ENCODE results near the gene TPX2.

Gene TPX2

DNA sequence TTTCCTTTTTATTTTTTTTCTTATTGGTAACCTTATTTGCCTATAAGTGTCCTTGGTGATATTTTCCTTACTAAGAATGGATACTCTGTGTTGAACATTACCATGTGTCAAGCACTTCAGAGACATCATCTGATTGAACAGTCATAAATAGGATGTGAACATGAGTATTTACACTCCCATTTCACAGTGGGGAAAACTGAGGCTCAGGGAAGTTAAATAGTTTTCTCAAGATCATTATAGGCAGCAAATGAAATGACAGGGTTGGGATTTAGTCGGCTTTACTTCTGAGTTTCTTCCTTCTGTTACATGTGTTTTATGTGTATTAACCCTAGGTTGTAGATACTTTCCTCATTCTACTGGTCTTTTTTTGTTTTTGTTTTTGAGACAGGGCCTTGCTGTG is 35.3 kb downstream of the TPX2 start:
- Histone ChIP-seq H3K36me3 (ENCODE audit: insufficient read depth, low read length) (peaks cover 91% of the 10 kb centered on the region), H3K4me2 (ENCODE audit: low read length) (no peak overlapping the region), H2AFZ (ENCODE audit: low read length) (no peak overlapping the region), H3K4me3 (ENCODE audit: low read depth, low read length, poor library complexity, severe bottlenecking) (no peak overlapping the region), H3K9me3 (ENCODE audit: low read length) (no peaks in the 10 kb centered on the region), H3K4me1 (ENCODE audit: insufficient read depth, low read length, severe bottlenecking) (no peaks in the 10 kb centered on the region), H3K79me2 (ENCODE audit: insufficient read depth, low read length) (peaks cover 7% of the 10 kb centered on the region; the same call in 1 of the 2 replicates), H3K9ac (ENCODE audit: low read length) (no peak overlapping the region), H4K20me1 (ENCODE audit: insufficient read depth, low read length) (no peaks in the 10 kb centered on the region), H3F3A (ENCODE audit: insufficient read depth, low read length) (no peaks in the 10 kb centered on the region), H3K27me3 (ENCODE audit: insufficient read depth, low read length) (no peaks in the 10 kb centered on the region), H3K27ac (ENCODE audit: low read depth, low read length, poor library complexity, severe bottlenecking) (no peak overlapping the region), H3K9me2 (ENCODE audit: low read depth, low read length) (no peaks in the 10 kb centered on the region)
- no peak for TF ChIP-seq EZH2 (IDR thresholded peaks at IDR 0.05; ENCODE audit: borderline replicate concordance, low read length)
- TF ChIP-seq, protein P1, sequence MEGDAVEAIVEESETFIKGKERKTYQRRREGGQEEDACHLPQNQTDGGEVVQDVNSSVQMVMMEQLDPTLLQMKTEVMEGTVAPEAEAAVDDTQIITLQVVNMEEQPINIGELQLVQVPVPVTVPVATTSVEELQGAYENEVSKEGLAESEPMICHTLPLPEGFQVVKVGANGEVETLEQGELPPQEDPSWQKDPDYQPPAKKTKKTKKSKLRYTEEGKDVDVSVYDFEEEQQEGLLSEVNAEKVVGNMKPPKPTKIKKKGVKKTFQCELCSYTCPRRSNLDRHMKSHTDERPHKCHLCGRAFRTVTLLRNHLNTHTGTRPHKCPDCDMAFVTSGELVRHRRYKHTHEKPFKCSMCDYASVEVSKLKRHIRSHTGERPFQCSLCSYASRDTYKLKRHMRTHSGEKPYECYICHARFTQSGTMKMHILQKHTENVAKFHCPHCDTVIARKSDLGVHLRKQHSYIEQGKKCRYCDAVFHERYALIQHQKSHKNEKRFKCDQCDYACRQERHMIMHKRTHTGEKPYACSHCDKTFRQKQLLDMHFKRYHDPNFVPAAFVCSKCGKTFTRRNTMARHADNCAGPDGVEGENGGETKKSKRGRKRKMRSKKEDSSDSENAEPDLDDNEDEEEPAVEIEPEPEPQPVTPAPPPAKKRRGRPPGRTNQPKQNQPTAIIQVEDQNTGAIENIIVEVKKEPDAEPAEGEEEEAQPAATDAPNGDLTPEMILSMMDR (IDR thresholded peaks at IDR 0.05; ENCODE audit: low read length): no peak

DNA sequence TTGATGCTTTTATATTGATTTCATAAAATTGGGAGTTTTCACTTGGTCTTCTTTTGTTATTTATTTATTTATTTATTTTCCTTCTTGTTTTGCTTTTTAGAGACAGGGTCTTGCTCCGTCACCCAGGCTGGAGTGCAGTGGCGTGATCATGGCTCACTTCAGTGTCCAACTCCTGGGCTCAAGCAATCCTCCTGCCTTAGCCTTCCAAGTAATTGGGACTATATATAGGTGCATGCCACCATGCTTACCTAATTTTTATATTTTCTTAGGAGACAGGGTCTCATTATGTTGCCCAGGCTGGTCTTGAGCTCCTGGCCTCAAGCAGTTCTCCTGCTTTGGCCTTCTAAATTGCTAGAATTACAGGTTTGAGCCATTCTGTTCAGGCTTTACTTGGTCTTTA is 41.7 kb downstream of the TPX2 start:
- TF ChIP-seq, protein P1 (IDR thresholded peaks at IDR 0.05; ENCODE audit: low read length): no peak
- no peak for TF ChIP-seq EZH2 (IDR thresholded peaks at IDR 0.05; ENCODE audit: borderline replicate concordance, low read length)
- no peaks in the 10 kb centered on the region for H3K9me3 ChIP-seq (ENCODE audit: low read length)
- no peak overlapping the region for H3K4me2 ChIP-seq (ENCODE audit: low read length)
- no peaks in the 10 kb centered on the region for H3K79me2 ChIP-seq (ENCODE audit: insufficient read depth, low read length)
- H3K9me2 ChIP-seq (ENCODE audit: low read depth, low read length): no peaks in the 10 kb centered on the region
- H4K20me1 ChIP-seq (ENCODE audit: insufficient read depth, low read length): no peaks in the 10 kb centered on the region
- H3K9ac ChIP-seq (ENCODE audit: low read length): no peak overlapping the region
- H3K4me1 ChIP-seq (ENCODE audit: insufficient read depth, low read length, severe bottlenecking): no peaks in the 10 kb centered on the region
- H3F3A ChIP-seq (ENCODE audit: insufficient read depth, low read length): no peaks in the 10 kb centered on the region
- H2AFZ ChIP-seq (ENCODE audit: low read length): no peak overlapping the region
- H3K36me3 ChIP-seq (ENCODE audit: insufficient read depth, low read length): peaks cover 97% of the 10 kb centered on the region
- no peak overlapping the region for H3K27ac ChIP-seq (ENCODE audit: low read depth, low read length, poor library complexity, severe bottlenecking)
- no peaks in the 10 kb centered on the region for H3K27me3 ChIP-seq (ENCODE audit: insufficient read depth, low read length)
- no peak overlapping the region for H3K4me3 ChIP-seq (ENCODE audit: low read depth, low read length, poor library complexity, severe bottlenecking)

DNA sequence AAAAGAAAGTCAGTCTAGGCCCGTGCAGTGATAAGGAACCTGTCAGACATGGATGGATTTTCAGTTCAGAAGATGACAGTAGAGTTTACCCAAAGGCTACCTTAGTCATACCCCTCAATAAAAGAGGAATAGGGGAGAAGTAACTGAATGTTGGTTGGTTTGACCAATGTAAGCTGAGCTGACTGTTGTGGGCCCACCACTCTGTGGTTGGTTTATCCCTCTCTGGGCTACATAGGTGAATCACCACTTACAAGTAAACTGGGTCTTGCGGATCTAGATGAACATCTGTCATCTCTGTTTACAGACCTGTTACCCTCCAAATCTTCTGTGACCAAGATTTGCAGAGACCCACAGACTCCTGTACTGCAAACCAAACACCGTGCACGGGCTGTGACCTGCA is 42.9 kb downstream of the TPX2 start:
- H3K27me3 ChIP-seq (ENCODE audit: insufficient read depth, low read length): no peaks in the 10 kb centered on the region
- no peak for TF ChIP-seq EZH2 (IDR thresholded peaks at IDR 0.05; ENCODE audit: borderline replicate concordance, low read length)
- TF ChIP-seq, protein P1 (IDR thresholded peaks at IDR 0.05; ENCODE audit: low read length): no peak
- H3K4me3 ChIP-seq (ENCODE audit: low read depth, low read length, poor library complexity, severe bottlenecking): no peak overlapping the region
- no peak overlapping the region for H2AFZ ChIP-seq (ENCODE audit: low read length)
- no peaks in the 10 kb centered on the region for H4K20me1 ChIP-seq (ENCODE audit: insufficient read depth, low read length)
- H3K4me2 ChIP-seq (ENCODE audit: low read length): no peak overlapping the region
- no peak overlapping the region for H3K9ac ChIP-seq (ENCODE audit: low read length)
- no peaks in the 10 kb centered on the region for H3K9me3 ChIP-seq (ENCODE audit: low read length)
- H3K27ac ChIP-seq (ENCODE audit: low read depth, low read length, poor library complexity, severe bottlenecking): no peak overlapping the region
- no peaks in the 10 kb centered on the region for H3K4me1 ChIP-seq (ENCODE audit: insufficient read depth, low read length, severe bottlenecking)
- H3K79me2 ChIP-seq (ENCODE audit: insufficient read depth, low read length): no peaks in the 10 kb centered on the region
- no peaks in the 10 kb centered on the region for H3K9me2 ChIP-seq (ENCODE audit: low read depth, low read length)
- peaks cover 98% of the 10 kb centered on the region for H3K36me3 ChIP-seq (ENCODE audit: insufficient read depth, low read length)
- H3F3A ChIP-seq (ENCODE audit: insufficient read depth, low read length): no peaks in the 10 kb centered on the region
